GM23338 (cell line): ENCODE data around the gene POLR2H.

Experiments used
- CREB1 ChIP-seq: fragments of 250-450 bp; sonication (Bioruptor Pico); IDR thresholded peaks from 2 replicates; pipeline ENCODE4 v1.5.0; 2020; ENCODE audit warnings: low read depth, mild to moderate bottlenecking, moderate library complexity
- EZH2 ChIP-seq: fragments of 200-600 bp; sonication (generic); IDR thresholded peaks from one replicate; pipeline ENCODE4 v1.8.0; 2017; ENCODE audit warnings: antibody characterized with exemption, mild to moderate bottlenecking, low read depth; ENCODE audit not compliant: unreplicated experiment
- NANOG ChIP-seq: IDR thresholded peaks from 2 replicates; pipeline ENCODE4 v1.6.1; 2016; ENCODE audit warnings: antibody characterized with exemption, borderline replicate concordance
- POLR2AphosphoS5 ChIP-seq: IDR thresholded peaks from 2 replicates; pipeline ENCODE4 v1.6.1; 2016; ENCODE audit warnings: antibody characterized with exemption, low read depth
- TF ChIP-seq, protein P1 (sequence below), 2 experiments: fragments of 200-600 bp in 1 of 2; sonication (generic) in 1 of 2; conservative IDR thresholded peaks; 2 replicates each; pipeline versions ENCODE4 v1.5.1 to v1.6.1; 2016 to 2017; ENCODE audit warnings: antibody characterized with exemption in 2 of 2, low read depth in 2 of 2, mild to moderate bottlenecking in 2 of 2, moderate library complexity in 1 of 2
- TF ChIP-seq, protein P2 (sequence below): IDR thresholded peaks from one replicate; pipeline ENCODE4 v1.6.1; 2018; ENCODE audit warnings: antibody characterized with exemption; ENCODE audit not compliant: unreplicated experiment

DNA sequence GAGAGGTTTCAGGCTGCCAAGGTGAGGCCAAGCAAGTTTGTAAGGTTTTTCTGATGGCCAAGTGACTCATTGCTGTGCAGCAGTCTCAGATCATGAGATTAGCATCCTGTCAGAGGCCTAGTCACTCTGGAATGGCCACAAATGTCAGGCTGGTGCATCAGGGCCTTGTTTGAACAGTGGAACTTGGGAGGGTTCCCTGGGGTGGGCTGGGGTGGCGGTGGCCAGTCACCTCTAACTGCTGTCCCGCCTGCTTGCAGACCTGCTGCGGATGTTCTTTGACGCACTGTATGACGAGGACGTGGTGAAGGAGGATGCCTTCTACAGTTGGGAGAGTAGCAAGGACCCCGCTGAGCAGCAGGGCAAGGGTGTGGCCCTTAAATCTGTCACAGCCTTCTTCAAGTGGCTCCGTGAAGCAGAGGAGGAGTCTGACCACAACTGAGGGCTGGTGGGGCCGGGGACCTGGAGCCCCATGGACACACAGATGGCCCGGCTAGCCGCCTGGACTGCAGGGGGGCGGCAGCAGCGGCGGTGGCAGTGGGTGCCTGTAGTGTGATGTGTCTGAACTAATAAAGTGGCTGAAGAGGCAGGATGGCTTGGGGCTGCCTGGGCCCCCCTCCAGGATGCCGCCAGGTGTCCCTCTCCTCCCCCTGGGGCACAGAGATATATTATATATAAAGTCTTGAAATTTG lies 26.9 kb upstream of the POLR2H start:
- TF ChIP-seq, protein P1, sequence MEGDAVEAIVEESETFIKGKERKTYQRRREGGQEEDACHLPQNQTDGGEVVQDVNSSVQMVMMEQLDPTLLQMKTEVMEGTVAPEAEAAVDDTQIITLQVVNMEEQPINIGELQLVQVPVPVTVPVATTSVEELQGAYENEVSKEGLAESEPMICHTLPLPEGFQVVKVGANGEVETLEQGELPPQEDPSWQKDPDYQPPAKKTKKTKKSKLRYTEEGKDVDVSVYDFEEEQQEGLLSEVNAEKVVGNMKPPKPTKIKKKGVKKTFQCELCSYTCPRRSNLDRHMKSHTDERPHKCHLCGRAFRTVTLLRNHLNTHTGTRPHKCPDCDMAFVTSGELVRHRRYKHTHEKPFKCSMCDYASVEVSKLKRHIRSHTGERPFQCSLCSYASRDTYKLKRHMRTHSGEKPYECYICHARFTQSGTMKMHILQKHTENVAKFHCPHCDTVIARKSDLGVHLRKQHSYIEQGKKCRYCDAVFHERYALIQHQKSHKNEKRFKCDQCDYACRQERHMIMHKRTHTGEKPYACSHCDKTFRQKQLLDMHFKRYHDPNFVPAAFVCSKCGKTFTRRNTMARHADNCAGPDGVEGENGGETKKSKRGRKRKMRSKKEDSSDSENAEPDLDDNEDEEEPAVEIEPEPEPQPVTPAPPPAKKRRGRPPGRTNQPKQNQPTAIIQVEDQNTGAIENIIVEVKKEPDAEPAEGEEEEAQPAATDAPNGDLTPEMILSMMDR (conservative IDR thresholded peaks at IDR 0.05; ENCODE audit: low read depth in 2 of 2) = no peak
- no peak for TF ChIP-seq EZH2
- no peak for TF ChIP-seq NANOG
- no peak for TF ChIP-seq CREB1 (CRISPR knock-in tag)
- TF ChIP-seq, protein P2, sequence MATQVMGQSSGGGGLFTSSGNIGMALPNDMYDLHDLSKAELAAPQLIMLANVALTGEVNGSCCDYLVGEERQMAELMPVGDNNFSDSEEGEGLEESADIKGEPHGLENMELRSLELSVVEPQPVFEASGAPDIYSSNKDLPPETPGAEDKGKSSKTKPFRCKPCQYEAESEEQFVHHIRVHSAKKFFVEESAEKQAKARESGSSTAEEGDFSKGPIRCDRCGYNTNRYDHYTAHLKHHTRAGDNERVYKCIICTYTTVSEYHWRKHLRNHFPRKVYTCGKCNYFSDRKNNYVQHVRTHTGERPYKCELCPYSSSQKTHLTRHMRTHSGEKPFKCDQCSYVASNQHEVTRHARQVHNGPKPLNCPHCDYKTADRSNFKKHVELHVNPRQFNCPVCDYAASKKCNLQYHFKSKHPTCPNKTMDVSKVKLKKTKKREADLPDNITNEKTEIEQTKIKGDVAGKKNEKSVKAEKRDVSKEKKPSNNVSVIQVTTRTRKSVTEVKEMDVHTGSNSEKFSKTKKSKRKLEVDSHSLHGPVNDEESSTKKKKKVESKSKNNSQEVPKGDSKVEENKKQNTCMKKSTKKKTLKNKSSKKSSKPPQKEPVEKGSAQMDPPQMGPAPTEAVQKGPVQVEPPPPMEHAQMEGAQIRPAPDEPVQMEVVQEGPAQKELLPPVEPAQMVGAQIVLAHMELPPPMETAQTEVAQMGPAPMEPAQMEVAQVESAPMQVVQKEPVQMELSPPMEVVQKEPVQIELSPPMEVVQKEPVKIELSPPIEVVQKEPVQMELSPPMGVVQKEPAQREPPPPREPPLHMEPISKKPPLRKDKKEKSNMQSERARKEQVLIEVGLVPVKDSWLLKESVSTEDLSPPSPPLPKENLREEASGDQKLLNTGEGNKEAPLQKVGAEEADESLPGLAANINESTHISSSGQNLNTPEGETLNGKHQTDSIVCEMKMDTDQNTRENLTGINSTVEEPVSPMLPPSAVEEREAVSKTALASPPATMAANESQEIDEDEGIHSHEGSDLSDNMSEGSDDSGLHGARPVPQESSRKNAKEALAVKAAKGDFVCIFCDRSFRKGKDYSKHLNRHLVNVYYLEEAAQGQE = no peak
- no peak for TF ChIP-seq POLR2AphosphoS5
